Measurements from ENCODE around the gene CPB1. TPM values are rescaled to one million over a fixed set of nuclear protein-coding genes. Genes with fewer than 3 reads are reported as not detected.

The CPB1 gene
- total and polyA plus RNA-seq, 10 of the 15 experiments (the other 5 are each of a cell fraction or from before 2014, with no cell fraction given) = 4.8 TPM; not detected in 9

DNA sequence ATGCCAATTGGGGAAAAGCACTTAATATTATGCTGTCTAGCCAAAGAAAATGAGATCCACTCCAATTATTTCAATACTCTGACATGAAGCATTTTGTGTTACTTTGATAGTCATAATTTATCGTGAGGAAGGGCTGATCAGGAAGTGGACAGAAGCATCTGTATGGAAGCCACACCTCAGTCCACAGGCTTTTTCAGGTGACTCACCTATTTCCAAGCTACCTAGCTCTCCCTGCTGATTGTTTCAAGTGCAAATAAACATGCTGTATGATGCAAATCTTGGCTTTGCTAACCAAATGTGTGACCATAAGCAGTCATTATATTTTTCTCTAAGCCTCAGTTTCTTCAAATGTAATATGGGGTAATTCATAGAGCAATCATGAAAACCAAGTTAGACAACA is 30.8 kb upstream of the CPB1 start:
- Histone ChIP-seq H2AFZ (ENCODE audit: control insufficient read depth, low read depth, low read length) (no peak overlapping the region), H3K9me3 (replicated peaks; ENCODE audit: control insufficient read depth, insufficient read depth, low read length) (no peaks in the 10 kb centered on the region), H3K36me3 (ENCODE audit: control insufficient read depth in 2 of 2, insufficient read depth in 2 of 2, low read length in 1 of 2) (no peaks in the 10 kb centered on the region), H3K4me1 (ENCODE audit: control insufficient read depth, insufficient read depth, low read length) (no peaks in the 10 kb centered on the region), H3K4me2 (ENCODE audit: control insufficient read depth, insufficient read depth) (no peak overlapping the region), H3K4me3 (no peak overlapping the region), H3K27ac (ENCODE audit: control insufficient read depth, insufficient read depth) (no peak overlapping the region), H3K27me3 (replicated peaks in 1 of 2; ENCODE audit: control insufficient read depth in 2 of 2, insufficient read depth in 2 of 2, low read length in 1 of 2) (no peaks in the 10 kb centered on the region), H3K9ac (ENCODE audit: control insufficient read depth, insufficient read depth, low read length) (no peak overlapping the region), H4K20me1 (ENCODE audit: control insufficient read depth, insufficient read depth) (no peaks in the 10 kb centered on the region), H3K79me2 (ENCODE audit: control insufficient read depth, insufficient read depth, low read length) (no peaks in the 10 kb centered on the region)
- POLR2A ChIA-PET = no interaction called here
- SMC1A ChIA-PET (ENCODE audit: uncharacterized antibody, unreplicated experiment) = no interaction called here
- RAD21 ChIA-PET (ENCODE audit: unreplicated experiment) = no interaction called here
- no peak for FAIRE-seq
- in situ Hi-C loops (cut with MboI) = no loop called here
- DNase-seq (ENCODE audit: low read depth, low spot score) = no peak
- intact Hi-C loops (cut with micrococcal nuclease; ENCODE audit: unreplicated experiment) = no loop called here
- TF ChIP-seq SMAD5 (IDR thresholded peaks at IDR 0.05; ENCODE audit: low read depth) = no peak
- no peak for TF ChIP-seq KAT2A (conservative IDR thresholded peaks at IDR 0.05; ENCODE audit: control insufficient read depth, low read depth, low read length)
- CTCF ChIA-PET = no interaction called here
- ATAC-seq = no peak
- 33% methylated on average over 1 of the region's 1 CpG for WGBS (ENCODE audit: insufficient coverage, insufficient replicate concordance, low lambda C conversion rate, missing lambda C conversion rate)
- no TSS peak for BruUV-seq (replicated peaks)

DNA sequence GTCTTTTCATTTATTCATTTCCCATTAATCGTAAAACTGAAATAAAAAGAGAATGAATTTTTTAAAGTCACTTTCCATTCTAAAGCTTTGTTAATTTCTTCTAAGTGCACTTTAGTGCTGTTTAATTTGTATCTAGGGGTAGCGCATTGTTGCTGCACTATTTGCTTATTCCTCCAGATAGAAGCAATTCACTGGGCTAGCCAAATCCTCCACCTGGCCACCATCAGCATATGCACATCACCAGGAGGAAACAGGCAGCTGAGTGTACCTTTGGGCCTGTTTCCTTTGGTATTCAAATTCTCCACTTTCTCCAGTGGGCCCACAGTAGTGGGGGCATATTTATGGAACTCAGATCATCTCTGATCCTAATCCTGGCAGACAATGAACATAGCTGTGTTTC is 29.8 kb upstream of the CPB1 start:
- H3K4me3 ChIP-seq = no peak overlapping the region
- no peaks in the 10 kb centered on the region for H3K4me1 ChIP-seq (ENCODE audit: control insufficient read depth, insufficient read depth, low read length)
- ATAC-seq (no peak), DNase-seq (ENCODE audit: low read depth, low spot score) (no peak), FAIRE-seq (no peak)
- no TSS peak for BruUV-seq (replicated peaks)
- no peaks in the 10 kb centered on the region for H3K27me3 ChIP-seq (replicated peaks in 1 of 2; ENCODE audit: control insufficient read depth in 2 of 2, insufficient read depth in 2 of 2, low read length in 1 of 2)
- H2AFZ ChIP-seq (ENCODE audit: control insufficient read depth, low read depth, low read length) = no peak overlapping the region
- H4K20me1 ChIP-seq (ENCODE audit: control insufficient read depth, insufficient read depth) = no peaks in the 10 kb centered on the region
- 88% methylated on average over 2 of the region's 2 CpGs for WGBS (ENCODE audit: insufficient coverage, insufficient replicate concordance, low lambda C conversion rate, missing lambda C conversion rate)
- no peak overlapping the region for H3K27ac ChIP-seq (ENCODE audit: control insufficient read depth, insufficient read depth)
- CTCF ChIA-PET = interaction anchor here (0.8 kb wide), 1 partner anchor 13 kb away, joined by 3 read pairs; no protein-coding TSS in a partner anchor
- intact Hi-C loops (cut with micrococcal nuclease; ENCODE audit: unreplicated experiment) = no loop called here
- in situ Hi-C loops (cut with MboI) = no loop called here
- H3K36me3 ChIP-seq (ENCODE audit: control insufficient read depth in 2 of 2, insufficient read depth in 2 of 2, low read length in 1 of 2) = no peaks in the 10 kb centered on the region
- POLR2A ChIA-PET = no interaction called here
- H3K4me2 ChIP-seq (ENCODE audit: control insufficient read depth, insufficient read depth) = no peak overlapping the region
- SMC1A ChIA-PET (ENCODE audit: uncharacterized antibody, unreplicated experiment) = interaction anchor here (1.2 to 1.7 kb wide), 2 partner anchors 9 to 16 kb away, joined by 3 read pairs; no protein-coding TSS in a partner anchor
- RAD21 ChIA-PET (ENCODE audit: unreplicated experiment) = no interaction called here
- H3K9ac ChIP-seq (ENCODE audit: control insufficient read depth, insufficient read depth, low read length) = no peak overlapping the region
- no peaks in the 10 kb centered on the region for H3K9me3 ChIP-seq (replicated peaks; ENCODE audit: control insufficient read depth, insufficient read depth, low read length)
- no peaks in the 10 kb centered on the region for H3K79me2 ChIP-seq (ENCODE audit: control insufficient read depth, insufficient read depth, low read length)
- TF ChIP-seq YBX1 (IDR thresholded peaks at IDR 0.05) (no peak), DPF2 (IDR thresholded peaks at IDR 0.05) (no peak), RCOR1 (conservative IDR thresholded peaks at IDR 0.05; ENCODE audit: low read depth, low read length) (no peak), MEF2B (IDR thresholded peaks at IDR 0.05; ENCODE audit: partially characterized antibody, poor library complexity, severe bottlenecking) (no peak), HDGF (IDR thresholded peaks at IDR 0.05) (no peak), KAT2A (conservative IDR thresholded peaks at IDR 0.05; ENCODE audit: control insufficient read depth, low read depth, low read length) (no peak), POLR2A (IDR thresholded peaks at IDR 0.05; ENCODE audit: low read depth, low read length) (no peak), CBX5 (IDR thresholded peaks at IDR 0.05; ENCODE audit: low read depth) (no peak), ZNF217 (IDR thresholded peaks at IDR 0.05) (no peak), FOS (IDR thresholded peaks at IDR 0.05; ENCODE audit: borderline replicate concordance, extremely low read depth, insufficient read length) (no peak), CHD2 (IDR thresholded peaks at IDR 0.05; ENCODE audit: borderline replicate concordance, low read depth, low read length) (no peak)
- TF ChIP-seq, protein P1, sequence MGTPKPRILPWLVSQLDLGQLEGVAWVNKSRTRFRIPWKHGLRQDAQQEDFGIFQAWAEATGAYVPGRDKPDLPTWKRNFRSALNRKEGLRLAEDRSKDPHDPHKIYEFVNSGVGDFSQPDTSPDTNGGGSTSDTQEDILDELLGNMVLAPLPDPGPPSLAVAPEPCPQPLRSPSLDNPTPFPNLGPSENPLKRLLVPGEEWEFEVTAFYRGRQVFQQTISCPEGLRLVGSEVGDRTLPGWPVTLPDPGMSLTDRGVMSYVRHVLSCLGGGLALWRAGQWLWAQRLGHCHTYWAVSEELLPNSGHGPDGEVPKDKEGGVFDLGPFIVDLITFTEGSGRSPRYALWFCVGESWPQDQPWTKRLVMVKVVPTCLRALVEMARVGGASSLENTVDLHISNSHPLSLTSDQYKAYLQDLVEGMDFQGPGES (IDR thresholded peaks at IDR 0.05) = no peak
- TF ChIP-seq, protein P2, sequence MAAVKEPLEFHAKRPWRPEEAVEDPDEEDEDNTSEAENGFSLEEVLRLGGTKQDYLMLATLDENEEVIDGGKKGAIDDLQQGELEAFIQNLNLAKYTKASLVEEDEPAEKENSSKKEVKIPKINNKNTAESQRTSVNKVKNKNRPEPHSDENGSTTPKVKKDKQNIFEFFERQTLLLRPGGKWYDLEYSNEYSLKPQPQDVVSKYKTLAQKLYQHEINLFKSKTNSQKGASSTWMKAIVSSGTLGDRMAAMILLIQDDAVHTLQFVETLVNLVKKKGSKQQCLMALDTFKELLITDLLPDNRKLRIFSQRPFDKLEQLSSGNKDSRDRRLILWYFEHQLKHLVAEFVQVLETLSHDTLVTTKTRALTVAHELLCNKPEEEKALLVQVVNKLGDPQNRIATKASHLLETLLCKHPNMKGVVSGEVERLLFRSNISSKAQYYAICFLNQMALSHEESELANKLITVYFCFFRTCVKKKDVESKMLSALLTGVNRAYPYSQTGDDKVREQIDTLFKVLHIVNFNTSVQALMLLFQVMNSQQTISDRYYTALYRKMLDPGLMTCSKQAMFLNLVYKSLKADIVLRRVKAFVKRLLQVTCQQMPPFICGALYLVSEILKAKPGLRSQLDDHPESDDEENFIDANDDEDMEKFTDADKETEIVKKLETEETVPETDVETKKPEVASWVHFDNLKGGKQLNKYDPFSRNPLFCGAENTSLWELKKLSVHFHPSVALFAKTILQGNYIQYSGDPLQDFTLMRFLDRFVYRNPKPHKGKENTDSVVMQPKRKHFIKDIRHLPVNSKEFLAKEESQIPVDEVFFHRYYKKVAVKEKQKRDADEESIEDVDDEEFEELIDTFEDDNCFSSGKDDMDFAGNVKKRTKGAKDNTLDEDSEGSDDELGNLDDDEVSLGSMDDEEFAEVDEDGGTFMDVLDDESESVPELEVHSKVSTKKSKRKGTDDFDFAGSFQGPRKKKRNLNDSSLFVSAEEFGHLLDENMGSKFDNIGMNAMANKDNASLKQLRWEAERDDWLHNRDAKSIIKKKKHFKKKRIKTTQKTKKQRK (IDR thresholded peaks at IDR 0.05; ENCODE audit: low read depth, low read length) = no peak
